D721Med (cell line): ENCODE measurements around the gene ACBD5.

Source experiments
- DNase-seq: peaks from one replicate; pipeline ENCODE4 v3.0.0; 2011; ENCODE audit warnings: low spot score; ENCODE audit not compliant: insufficient read length
- FAIRE-seq: peaks from 2 replicates; lab custom pipeline; 2011; peaks lifted over from hg19 to GRCh38; lab: Jason Lieb, UNC
- CTCF ChIP-seq: IDR thresholded peaks from 2 replicates; pipeline ENCODE4 v1.5.1; 2012; ENCODE audit warnings: mild to moderate bottlenecking, control low read depth; ENCODE audit not compliant: insufficient read depth; ENCODE audit errors: missing control alignments

ACBD5 gene

DNA sequence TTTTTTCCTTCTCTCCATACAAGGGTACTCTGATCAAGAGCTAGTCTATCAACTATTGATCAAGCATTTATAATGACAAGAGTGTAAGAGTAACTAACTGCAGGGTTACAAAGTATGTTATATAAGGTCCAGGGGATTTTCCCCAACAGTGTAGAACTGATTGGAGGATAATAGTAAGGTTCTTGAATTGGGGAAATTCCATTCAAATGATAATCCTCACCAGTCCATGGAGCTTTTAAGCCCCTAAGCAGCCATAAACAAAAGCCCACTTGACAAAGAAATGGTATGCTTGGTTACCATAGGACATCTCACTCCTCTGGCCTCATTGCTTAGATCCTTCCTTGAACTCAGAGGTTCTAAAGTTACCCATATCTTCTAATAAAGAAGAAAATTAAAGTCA is 94.7 kb downstream of the ACBD5 start:
- FAIRE-seq (peak; percentile 84), DNase-seq (no peak)
- no peak for TF ChIP-seq CTCF
